T-helper 1 cell treated with Interleukin-12 subunit alpha and Interleukin-12 subunit beta and Interleukin-4 antibody, amounts not matched to agents 30 μg/mL and 1 μg/mL, for 36 hours (primary cell): ENCODE data around the gene NSMCE3.

Source experiments
- H3K27ac Mint-ChIP-seq: one replicate; pipeline ENCODE4 v1.8.0; 2021; ENCODE audit warnings: mild to moderate bottlenecking, mixed read lengths
- H3K27me3 Mint-ChIP-seq: one replicate; pipeline ENCODE4 v1.8.0; 2021; ENCODE audit warnings: low read depth, mixed read lengths
- H3K36me3 Mint-ChIP-seq: one replicate; pipeline ENCODE4 v1.8.0; 2021; ENCODE audit warnings: low read depth, mixed read lengths
- H3K4me1 Mint-ChIP-seq: one replicate; pipeline ENCODE4 v1.8.0; 2021; ENCODE audit warnings: low read depth, mixed read lengths
- H3K4me3 Mint-ChIP-seq: one replicate; pipeline ENCODE4 v1.8.0; 2021; ENCODE audit warnings: mild to moderate bottlenecking, moderate library complexity, mixed read lengths
- H3K9me3 Mint-ChIP-seq: one replicate; pipeline ENCODE4 v1.8.0; 2021; ENCODE audit warnings: mixed read lengths

The NSMCE3 gene

DNA sequence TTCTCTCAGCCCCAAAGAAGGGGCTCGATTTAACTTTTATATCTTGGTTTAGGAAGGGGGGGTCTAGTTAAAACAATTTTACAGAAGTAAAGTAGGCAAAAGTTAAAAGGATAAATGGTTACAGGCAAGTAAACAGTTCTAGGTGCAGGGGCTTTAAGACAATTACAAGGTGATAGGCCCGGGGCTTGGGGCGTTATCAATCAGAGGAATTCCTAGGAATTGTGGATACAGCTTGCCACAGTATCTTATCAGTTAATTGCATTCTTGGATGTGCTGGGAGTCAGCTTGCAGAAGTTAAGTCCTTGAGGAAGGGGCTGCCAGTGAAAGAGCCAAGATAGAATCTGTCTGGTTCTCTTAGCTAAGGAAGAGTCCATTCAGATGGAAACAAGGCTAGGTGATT is 52.7 kb downstream of the NSMCE3 start:
- no peaks in the 10 kb centered on the region for H3K36me3 Mint-ChIP-seq
- H3K4me3 Mint-ChIP-seq: no peak overlapping the region
- no peak overlapping the region for H3K27ac Mint-ChIP-seq
- H3K27me3 Mint-ChIP-seq: peaks cover 12% of the 10 kb centered on the region
- no peaks in the 10 kb centered on the region for H3K4me1 Mint-ChIP-seq
- H3K9me3 Mint-ChIP-seq: no peaks in the 10 kb centered on the region
